HT-29 (cell line): ENCODE data around the gene RGS18. TPM values are rescaled to one million over a fixed set of nuclear protein-coding genes. Genes with fewer than 3 reads are reported as not detected.
"Not testable (repeated sequence)": the region's sequence is repeated elsewhere in the genome, so short reads cannot be mapped to it uniquely, and the experiment has no call there.

Experiments used
- DNase-seq: peaks from one replicate; pipeline ENCODE4 v3.0.0-alpha.2; 2015; ENCODE audit warnings: low spot score
- total RNA-seq: library from RNA; depleted of rRNA; stranded (reverse); fragments of >200 nt; shearing (Covaris generic); gene quantifications from 2 replicates; pipeline ENCODE4 v1.2.3, GENCODE V29; 2014

The RGS18 gene
- total RNA-seq, 1 experiment from 2014 or later, result not detected

DNA sequence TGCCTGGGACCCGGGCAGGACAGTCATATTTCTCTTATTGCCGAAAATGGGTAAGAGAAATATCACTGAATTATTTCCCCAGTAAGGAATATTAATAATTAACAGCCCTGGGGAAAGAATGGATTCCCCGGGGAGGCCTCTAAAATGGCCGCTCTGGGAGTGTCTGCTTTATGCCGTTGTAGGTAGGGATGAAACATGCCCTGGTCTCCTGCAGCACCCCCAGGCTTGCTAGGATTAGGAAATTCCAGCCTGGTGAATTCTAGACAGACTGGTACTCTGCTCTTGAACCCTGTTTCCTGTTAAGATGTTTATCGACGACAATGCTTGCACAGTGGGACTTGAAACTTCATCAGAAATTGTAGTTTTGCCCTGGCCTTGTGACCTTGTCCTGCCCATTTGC, 6.7 kb downstream of the RGS18 start:
- not testable (repeated sequence) for DNase-seq

DNA sequence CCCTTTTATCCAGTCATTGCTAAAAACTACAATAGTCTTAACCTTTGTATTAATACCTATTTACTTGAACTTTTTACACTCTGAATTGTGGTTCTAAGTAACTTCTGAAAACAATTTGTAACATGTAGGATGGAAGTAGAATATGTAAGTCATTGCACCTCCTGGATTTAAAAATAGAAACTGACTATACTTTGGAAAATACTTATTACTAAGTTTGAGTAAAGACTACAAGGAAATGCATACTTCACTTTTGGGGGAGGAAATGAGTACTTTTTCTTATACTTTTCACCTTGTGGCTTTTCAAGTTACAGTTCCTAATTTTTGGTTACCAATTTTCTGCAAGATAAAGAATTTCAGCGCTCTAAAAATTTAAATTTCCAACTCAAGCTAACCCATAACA, 8.7 kb downstream of the RGS18 start:
- no peak for DNase-seq

DNA sequence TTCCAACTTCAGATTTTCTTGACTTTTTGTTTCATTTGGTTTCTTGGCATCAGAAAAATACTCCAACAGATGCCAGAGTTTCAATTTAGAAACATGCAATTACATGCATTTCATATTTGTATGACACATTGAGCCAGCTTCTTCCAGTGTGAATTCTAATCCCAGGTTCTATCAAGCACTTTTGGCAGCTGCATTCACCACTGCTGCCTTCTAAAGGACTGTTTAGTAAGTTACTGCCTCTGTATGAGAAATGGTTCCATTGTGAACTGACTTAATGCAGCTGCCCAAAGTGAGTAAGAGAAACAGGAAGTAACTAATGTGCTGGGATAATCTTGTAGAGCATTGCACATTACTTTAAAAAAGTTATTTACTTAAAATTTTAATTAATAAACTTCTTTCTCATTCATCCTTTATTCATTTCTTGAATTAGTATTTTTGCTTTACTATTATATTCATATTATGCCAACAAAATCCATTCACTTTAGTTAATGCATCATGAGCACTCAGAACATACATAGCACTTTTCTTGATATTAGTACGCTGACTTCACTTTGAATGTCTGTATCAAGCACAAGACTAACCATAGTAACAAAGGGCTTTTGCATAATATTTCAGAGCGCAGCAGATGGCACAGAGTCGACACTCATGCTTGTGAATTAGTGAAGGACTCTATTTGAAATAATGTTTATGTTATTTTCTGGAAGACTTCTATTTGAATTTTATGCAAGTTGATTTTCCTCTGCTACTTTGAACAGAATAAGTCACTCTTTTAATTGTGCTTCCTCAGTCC, 9.8 kb downstream of the RGS18 start:
- DNase-seq, result no peak

DNA sequence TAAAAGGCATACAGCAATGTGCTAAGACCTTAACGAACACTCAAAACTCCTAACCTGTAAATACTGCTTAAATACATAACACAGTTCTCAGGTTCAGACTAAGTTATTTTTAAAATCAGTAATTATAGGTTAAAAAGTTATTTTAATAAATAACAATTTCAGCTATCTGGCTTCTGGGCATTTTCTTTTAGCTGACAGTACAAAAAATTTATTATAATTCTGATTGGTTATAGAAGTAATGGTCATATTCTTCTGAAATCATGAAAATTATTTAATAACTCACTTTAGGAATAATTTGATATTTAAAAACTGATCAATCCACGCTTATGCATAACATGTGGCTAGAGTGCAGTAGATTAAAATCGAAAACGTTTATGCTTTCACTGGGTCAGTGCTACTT, 10.7 kb downstream of the RGS18 start:
- DNase-seq, result no peak

GRCh38 chr1:192170196-192170984, 12.1 kb downstream of the RGS18 start:
- DNase-seq, result no peak

DNA sequence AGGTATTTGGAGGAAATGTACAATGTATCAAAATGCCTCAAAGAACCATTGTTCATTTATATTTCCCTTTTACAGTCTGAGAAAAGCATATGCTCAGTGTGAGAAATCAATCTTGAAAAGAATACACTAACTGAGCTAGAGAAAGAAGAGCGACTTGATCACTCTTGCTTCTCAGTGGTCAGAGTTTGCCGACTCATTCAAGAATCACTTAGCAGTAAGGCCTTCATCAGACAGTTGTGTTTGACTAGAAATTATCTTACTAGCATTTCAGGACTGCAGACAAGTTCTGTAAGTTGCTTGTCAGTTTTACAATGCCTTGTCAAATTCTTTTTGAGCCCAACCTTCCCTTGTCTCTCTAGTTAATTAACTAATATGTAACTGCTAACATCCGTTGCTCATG, 12.9 kb downstream of the RGS18 start:
- no peak for DNase-seq

GRCh38 chr1:192175971-192176370, 17.7 kb downstream of the RGS18 start:
- no peak for DNase-seq

- no peak for DNase-seq
These were observed 25.5 kb downstream of the RGS18 start for GRCh38 chr1:192183788-192184187.

GRCh38 chr1:192186197-192186596, 27.9 kb downstream of the RGS18 start:
- DNase-seq, result no peak

GRCh38 chr1:192190066-192190465, 31.8 kb downstream of the RGS18 start:
- no peak for DNase-seq

GRCh38 chr1:192201303-192201702, 43.0 kb downstream of the RGS18 start:
- DNase-seq, result no peak

GRCh38 chr1:192224396-192224795, 66.1 kb downstream of the RGS18 start:
- DNase-seq, result no peak

DNA sequence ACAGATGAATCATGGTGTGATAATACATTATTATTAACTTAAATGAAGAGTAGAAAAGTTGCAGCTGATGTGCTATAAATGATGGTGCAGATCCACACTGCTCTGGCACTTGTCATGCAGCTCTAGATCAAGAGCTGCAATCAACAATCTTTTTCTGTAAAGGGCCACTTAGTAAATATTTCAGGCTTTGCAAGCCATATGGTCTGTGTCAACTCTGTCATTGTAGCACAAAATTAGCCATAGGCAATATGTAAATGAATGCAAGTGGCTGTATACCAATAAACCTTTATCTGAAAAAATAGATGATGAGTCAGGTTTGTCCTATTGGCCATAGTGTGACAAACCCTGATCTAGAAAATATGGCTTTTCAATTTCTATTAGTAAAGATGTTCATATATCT, 66.6 kb downstream of the RGS18 start:
- no peak for DNase-seq

DNA sequence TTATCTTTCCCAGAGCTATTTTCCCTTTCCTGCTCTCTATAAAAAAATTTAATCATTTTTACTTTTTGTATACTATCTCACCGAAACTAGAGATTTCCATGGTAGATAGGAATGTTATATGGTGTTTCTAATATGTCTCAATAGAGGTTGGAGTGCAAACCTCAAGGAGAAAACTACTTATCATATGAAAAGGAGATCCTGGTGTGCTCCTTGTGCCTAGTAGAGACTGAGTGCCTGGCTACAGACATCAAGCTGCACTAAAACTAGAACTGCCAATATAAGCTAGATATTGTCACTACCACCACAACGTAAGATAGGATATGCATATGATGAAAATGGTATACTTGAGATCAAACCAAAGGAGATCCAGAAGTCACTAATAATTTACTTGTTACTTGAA, 67.0 kb downstream of the RGS18 start:
- DNase-seq, result no peak

- DNase-seq, result no peak
These were observed 67.4 kb downstream of the RGS18 start for GRCh38 chr1:192225703-192226102.

GRCh38 chr1:192227330-192227729, 69.1 kb downstream of the RGS18 start:
- no peak for DNase-seq

GRCh38 chr1:192227980-192228379, 69.7 kb downstream of the RGS18 start:
- DNase-seq, result not testable (repeated sequence)

GRCh38 chr1:192232817-192233417, 74.7 kb downstream of the RGS18 start:
- no peak for DNase-seq

DNA sequence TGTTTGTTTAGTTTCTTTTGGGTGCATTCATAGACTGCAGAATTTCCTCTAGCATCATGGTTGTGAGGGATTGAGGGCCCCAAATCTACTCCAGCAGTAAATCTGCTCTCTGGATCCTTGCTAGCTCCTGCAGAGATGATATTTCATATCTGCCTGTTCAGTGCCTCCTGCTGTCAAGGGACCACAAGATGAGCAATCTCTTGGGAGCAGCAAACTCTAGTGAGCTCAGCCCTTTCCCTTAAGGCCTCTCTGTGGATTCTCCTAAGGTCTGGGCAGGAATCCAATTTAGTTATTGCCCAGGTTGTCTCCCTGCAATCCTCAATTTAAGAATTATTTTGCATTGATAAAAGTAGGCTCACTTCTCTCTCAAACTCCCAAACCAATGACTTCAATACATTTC, 76.9 kb downstream of the RGS18 start:
- no peak for DNase-seq
